Endothelial cell of umbilical vein (primary cell): ENCODE results near the gene LAMA4. TPM values are rescaled to one million over a fixed set of nuclear protein-coding genes. Genes with fewer than 3 reads are reported as not detected.

ENCODE experiments used
- BruUV-seq: library from RNA; stranded (reverse); fragments of 400-500 nt; replicated peaks from 2 replicates; lab custom pipeline; 2021; lab: Mats Ljungman, UMichigan
- CTCF ChIA-PET: fragments of 300-600, 350-600 bp; sonication (Branson Sonifier 250); formaldehyde crosslinking; loops from one replicate; lab custom pipeline; 2021; ENCODE audit warnings: antibody characterized with exemption, inconsistent platforms; lab: Charles Lee
- POLR2A ChIA-PET: fragments of 300-600, 350-600 bp; sonication (Branson Sonifier 250); formaldehyde crosslinking; loops from one replicate; lab custom pipeline; 2021; ENCODE audit warnings: antibody characterized with exemption, inconsistent platforms; lab: Charles Lee
- DNase-seq: peaks from one replicate; pipeline ENCODE4 v3.0.0-alpha.2; 2011; ENCODE audit warnings: low read depth, low spot score
- FAIRE-seq: peaks from 2 replicates; lab custom pipeline; 2011; peaks lifted over from hg19 to GRCh38; lab: Jason Lieb, UNC
- H2AFZ ChIP-seq: 2 replicates; pipeline ENCODE4 v1.6.0; 2012; ENCODE audit warnings: low read depth, low read length, control low read depth, inconsistent platforms
- H3K27ac ChIP-seq: 2 replicates; pipeline ENCODE4 v1.5.1; 2011; ENCODE audit warnings: low read depth, mild to moderate bottlenecking, control low read depth, low read length, moderate library complexity; ENCODE audit not compliant: insufficient read depth
- H3K27me3 ChIP-seq, 2 experiments: 2 replicates each; pipeline versions ENCODE4 v1.6.0 to v1.6.1; 2011; ENCODE audit warnings: low read length in 2 of 2, mixed read lengths in 1 of 2; ENCODE audit not compliant: control insufficient read depth in 2 of 2, insufficient read depth in 2 of 2
- H3K36me3 ChIP-seq, 2 experiments: 2 replicates in 1 of 2; 3 replicates in 1 of 2; pipeline ENCODE4 v1.5.1; 2011; ENCODE audit warnings: low read length in 2 of 2, mild to moderate bottlenecking in 1 of 2, moderate library complexity in 1 of 2; ENCODE audit not compliant: control insufficient read depth in 2 of 2, insufficient read depth in 2 of 2; ENCODE audit errors: extremely low read depth in 1 of 2
- H3K4me1 ChIP-seq: 3 replicates; pipeline ENCODE4 v1.5.1; 2011; ENCODE audit warnings: mild to moderate bottlenecking, low read length; ENCODE audit not compliant: control insufficient read depth, insufficient read depth; ENCODE audit errors: extremely low read depth
- H3K4me2 ChIP-seq: 2 replicates; pipeline ENCODE4 v1.6.1; 2011; ENCODE audit warnings: low read length, control low read depth, mixed read lengths; ENCODE audit not compliant: insufficient read depth
- H3K4me3 ChIP-seq, 3 experiments: fragments of 200-600 bp in 1 of 3; sonication (generic), shearing (Covaris generic) in 1 of 3; replicated peaks in 1 of 3; 2 replicates each; pipeline ENCODE4 v1.5.1; 2011 to 2016; ENCODE audit warnings: control low read depth in 3 of 3, low read length in 3 of 3, mild to moderate bottlenecking in 2 of 3, inconsistent platforms in 1 of 3, low read depth in 1 of 3, moderate library complexity in 1 of 3; ENCODE audit not compliant: insufficient read depth in 1 of 3
- H3K79me2 ChIP-seq: 2 replicates; pipeline ENCODE4 v1.6.0; 2012; ENCODE audit warnings: low read length, inconsistent platforms; ENCODE audit not compliant: control insufficient read depth, insufficient read depth
- H3K9ac ChIP-seq: replicated peaks from 2 replicates; pipeline ENCODE3; 2011; ENCODE audit warnings: low read length, control low read depth; ENCODE audit not compliant: insufficient read depth; ENCODE audit errors: extremely low read depth
- H3K9me1 ChIP-seq: replicated peaks from 3 replicates; pipeline ENCODE4 v1.6.0; 2011; ENCODE audit warnings: mild to moderate bottlenecking, low read length; ENCODE audit not compliant: control insufficient read depth, insufficient read depth; ENCODE audit errors: extremely low read depth
- H3K9me3 ChIP-seq: replicated peaks from 2 replicates; pipeline ENCODE4 v1.5.1; 2012; ENCODE audit warnings: low read length, inconsistent platforms; ENCODE audit not compliant: control insufficient read depth, insufficient read depth
- H4K20me1 ChIP-seq: replicated peaks from 2 replicates; pipeline ENCODE3; 2011; ENCODE audit warnings: mild to moderate bottlenecking, low read length; ENCODE audit not compliant: control insufficient read depth, insufficient read depth; ENCODE audit errors: extremely low read depth
- EZH2 ChIP-seq: IDR thresholded peaks from 2 replicates; pipeline ENCODE4 v1.6.1; 2012; ENCODE audit warnings: borderline replicate concordance, low read depth, mild to moderate bottlenecking, moderate library complexity, low read length, inconsistent platforms; ENCODE audit not compliant: severe bottlenecking
- FOS ChIP-seq: IDR thresholded peaks from 2 replicates; pipeline ENCODE4 v1.6.1; 2011; ENCODE audit warnings: mild to moderate bottlenecking, low read length, moderate library complexity, borderline replicate concordance; ENCODE audit not compliant: insufficient read depth
- GATA2 ChIP-seq: IDR thresholded peaks from 2 replicates; pipeline ENCODE4 v1.7.0; 2011; ENCODE audit warnings: low read depth, mild to moderate bottlenecking, moderate library complexity, mixed read lengths, low read length; ENCODE audit not compliant: insufficient read length, insufficient read depth
- JUN ChIP-seq: IDR thresholded peaks from 2 replicates; pipeline ENCODE4 v1.6.1; 2011; ENCODE audit warnings: borderline replicate concordance, low read depth; ENCODE audit not compliant: insufficient read length, insufficient read depth
- MYC ChIP-seq: IDR thresholded peaks from one replicate; pipeline ENCODE4 v1.6.1; 2011; ENCODE audit warnings: mild to moderate bottlenecking, low read depth, low read length
- POLR2A ChIP-seq: IDR thresholded peaks from 2 replicates; pipeline ENCODE4 v1.6.1; 2012; ENCODE audit warnings: low read depth, mild to moderate bottlenecking, control low read depth, low read length
- POLR2AphosphoS5 ChIP-seq: IDR thresholded peaks from 2 replicates; pipeline ENCODE4 v1.6.1; 2012; ENCODE audit warnings: low read depth, mild to moderate bottlenecking, control low read depth, low read length, moderate library complexity; ENCODE audit not compliant: insufficient read depth
- dilution Hi-C: fragments of 300-500 bp; cut with MboI; formaldehyde crosslinking; loops from one replicate; pipeline ENCODE4 v1.15.0; 2019; ENCODE audit warnings: low sequenced_read_pairs; ENCODE audit not compliant: extremely low pct_ligation_motif_present
- intact Hi-C: fragments of 100-400 bp; cut with micrococcal nuclease; formaldehyde crosslinking; loops from one replicate; pipeline ENCODE4 v1.10.0; 2022
- polyA plus RNA-seq, 4 experiments: library from polyadenylated mRNA; depleted of rRNA in 3 of 4; stranded (reverse) in 3 of 4; unstranded in 1 of 4; fragments of >200 nt; gene quantifications; 2 replicates each; pipeline versions ENCODE4 v1.2.1 to v1.2.3, GENCODE V29; 2011 to 2012; ENCODE audit warnings: missing spikeins in 1 of 4
- total RNA-seq: library from RNA; stranded (reverse); gene quantifications from 2 replicates; pipeline ENCODE4 v1.2.3, GENCODE V29; 2021
- TF ChIP-seq, protein P1 (sequence below): IDR thresholded peaks from 2 replicates; pipeline ENCODE4 v1.6.1; 2011; ENCODE audit not compliant: insufficient read depth, insufficient read length
- TF ChIP-seq, protein P2 (sequence below), 2 donors: IDR thresholded peaks; 1 replicate in 1 of 2; 2 replicates in 1 of 2; pipeline ENCODE4 v1.5.1; 2011; ENCODE audit warnings: low read length in 2 of 2, mild to moderate bottlenecking in 2 of 2, moderate library complexity in 2 of 2, control low read depth in 1 of 2, inconsistent platforms in 1 of 2, low read depth in 1 of 2; ENCODE audit not compliant: insufficient read depth in 1 of 2; ENCODE audit errors: extremely low read depth in 1 of 2

The LAMA4 gene
- total and polyA plus RNA-seq, 2 donors (not counting 3 experiments of a cell fraction or from before 2014, with no cell fraction given), result 384 to 629 TPM

DNA sequence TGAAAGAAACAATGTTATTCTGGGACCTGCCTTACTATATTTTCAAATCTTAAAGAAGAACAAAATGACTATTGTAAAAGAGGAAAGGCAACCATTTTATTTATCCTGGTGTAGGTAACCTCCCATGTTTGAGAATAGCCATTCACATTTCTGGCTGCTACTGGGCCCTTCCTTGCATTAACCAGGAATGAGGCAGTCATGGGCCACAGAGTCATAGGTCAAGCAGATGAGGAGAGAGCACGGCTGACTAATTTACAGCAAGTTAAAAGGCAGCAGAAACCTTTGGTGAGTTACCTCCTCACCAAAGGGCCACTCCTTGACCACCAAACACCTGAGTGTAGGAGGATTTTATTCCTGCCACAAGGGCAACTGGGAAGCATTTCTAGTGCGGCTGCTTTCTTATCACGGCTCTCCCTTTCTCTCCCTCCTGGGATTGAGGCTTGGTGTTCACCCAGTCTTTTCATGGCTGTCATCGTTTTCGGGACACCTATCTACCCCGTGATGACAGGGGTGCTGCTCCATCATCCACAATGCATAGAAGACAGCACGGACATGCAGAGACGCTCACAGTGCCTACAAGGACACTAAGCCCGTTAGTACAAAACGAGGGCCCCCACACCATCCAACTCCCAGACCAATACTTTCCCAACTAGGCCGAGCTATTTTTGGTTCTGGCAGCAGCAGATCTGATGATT, 4.4 kb upstream of the LAMA4 start:
- no peaks in the 10 kb centered on the region for H3K9me1 ChIP-seq
- DNase-seq (no peak), FAIRE-seq (no peak)
- no peaks in the 10 kb centered on the region for H3K9me3 ChIP-seq
- CTCF ChIA-PET, result interaction anchor here (3.9 to 6.3 kb wide), 2 partner anchors 11 to 79 kb away, joined by 11 to 54 read pairs; no protein-coding TSS in a partner anchor
- no peak overlapping the region for H3K9ac ChIP-seq
- no TSS peak for BruUV-seq
- H3K27me3 ChIP-seq, result no peaks in the 10 kb centered on the region
- intact Hi-C loops, result no loop called here
- peaks cover 9% of the 10 kb centered on the region for H3K4me1 ChIP-seq
- H4K20me1 ChIP-seq, result no peaks in the 10 kb centered on the region
- no peak overlapping the region for H3K4me3 ChIP-seq
- H2AFZ ChIP-seq, result no peak overlapping the region
- dilution Hi-C loops, result no loop called here
- H3K36me3 ChIP-seq, result no peaks in the 10 kb centered on the region
- TF ChIP-seq POLR2AphosphoS5, result no peak
- no peak for TF ChIP-seq POLR2A
- TF ChIP-seq EZH2, result no peak
- no peak for TF ChIP-seq JUN
- no peak for TF ChIP-seq GATA2
- no peak for TF ChIP-seq FOS
- TF ChIP-seq, protein P1, sequence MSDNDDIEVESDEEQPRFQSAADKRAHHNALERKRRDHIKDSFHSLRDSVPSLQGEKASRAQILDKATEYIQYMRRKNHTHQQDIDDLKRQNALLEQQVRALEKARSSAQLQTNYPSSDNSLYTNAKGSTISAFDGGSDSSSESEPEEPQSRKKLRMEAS, result no peak
- TF ChIP-seq, protein P2, sequence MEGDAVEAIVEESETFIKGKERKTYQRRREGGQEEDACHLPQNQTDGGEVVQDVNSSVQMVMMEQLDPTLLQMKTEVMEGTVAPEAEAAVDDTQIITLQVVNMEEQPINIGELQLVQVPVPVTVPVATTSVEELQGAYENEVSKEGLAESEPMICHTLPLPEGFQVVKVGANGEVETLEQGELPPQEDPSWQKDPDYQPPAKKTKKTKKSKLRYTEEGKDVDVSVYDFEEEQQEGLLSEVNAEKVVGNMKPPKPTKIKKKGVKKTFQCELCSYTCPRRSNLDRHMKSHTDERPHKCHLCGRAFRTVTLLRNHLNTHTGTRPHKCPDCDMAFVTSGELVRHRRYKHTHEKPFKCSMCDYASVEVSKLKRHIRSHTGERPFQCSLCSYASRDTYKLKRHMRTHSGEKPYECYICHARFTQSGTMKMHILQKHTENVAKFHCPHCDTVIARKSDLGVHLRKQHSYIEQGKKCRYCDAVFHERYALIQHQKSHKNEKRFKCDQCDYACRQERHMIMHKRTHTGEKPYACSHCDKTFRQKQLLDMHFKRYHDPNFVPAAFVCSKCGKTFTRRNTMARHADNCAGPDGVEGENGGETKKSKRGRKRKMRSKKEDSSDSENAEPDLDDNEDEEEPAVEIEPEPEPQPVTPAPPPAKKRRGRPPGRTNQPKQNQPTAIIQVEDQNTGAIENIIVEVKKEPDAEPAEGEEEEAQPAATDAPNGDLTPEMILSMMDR (IDR thresholded peaks at IDR 0.05; ENCODE audit: extremely low read depth in 1 of 2, insufficient read depth in 1 of 2, low read depth in 1 of 2, low read length in 2 of 2), result no peak
- TF ChIP-seq MYC, result no peak
- peaks cover 7% of the 10 kb centered on the region for H3K79me2 ChIP-seq
- no peak overlapping the region for H3K27ac ChIP-seq
- no peak overlapping the region for H3K4me2 ChIP-seq
- POLR2A ChIA-PET, result no interaction called here
